Spleen (tissue), 7 donors: ENCODE data around the gene CDC42BPG.

ENCODE experiments used
- CTCF ChIP-seq, 11 experiments: fragments of 200-600 bp in 7 of 11; fragments of 450-650 bp in 4 of 11; sonication (generic) in 4 of 11; IDR thresholded peaks in 8 of 11; conservative IDR thresholded peaks in 3 of 11; 1 replicate in 7 of 11; 2 replicates in 4 of 11; pipeline versions ENCODE4 v1.4.0 to v1.8.0; 2016 to 2021; ENCODE audit warnings: antibody characterized with exemption in 11 of 11, inconsistent platforms in 4 of 11, mild to moderate bottlenecking in 1 of 11
- POLR2A ChIP-seq, 3 donors: fragments of 450-650 bp; IDR thresholded peaks; one replicate each; pipeline ENCODE4 v1.5.1; 2017; ENCODE audit warnings: antibody characterized with exemption in 3 of 3, mild to moderate bottlenecking in 1 of 3
- POLR2AphosphoS5 ChIP-seq, 3 donors: sonication (generic); formaldehyde crosslinking; IDR thresholded peaks; one replicate each; pipeline ENCODE4 v1.5.1; 2017; ENCODE audit warnings: antibody characterized with exemption in 3 of 3
- donor health status: DM: no; HTN: no; CAD: no; lungs with moderate emphysema.
- donor health status: DM: no; HTN: no; CAD: no.
- donor health status: DM: no; HTN: no; CAD: no.

GRCh38 chr11:64791781-64792291 lies 52.6 kb downstream of the CDC42BPG start:
- TF ChIP-seq CTCF (IDR thresholded peaks at IDR 0.05 in 8 of 11, conservative IDR thresholded peaks at IDR 0.05 in 3 of 11) (no peak), POLR2A (IDR thresholded peaks at IDR 0.05) (no peak), POLR2AphosphoS5 (IDR thresholded peaks at IDR 0.05) (peak in 1 of 3 donors; percentile 24)
